GM19193 (cell line): ENCODE measurements around the gene SLC51A.

Experiments used
- POLR2A ChIP-seq: IDR thresholded peaks from 4 replicates; pipeline ENCODE4 v1.6.1; 2011; ENCODE audit not compliant: insufficient read depth, insufficient read length; ENCODE audit errors: extremely low read depth

The SLC51A gene

DNA sequence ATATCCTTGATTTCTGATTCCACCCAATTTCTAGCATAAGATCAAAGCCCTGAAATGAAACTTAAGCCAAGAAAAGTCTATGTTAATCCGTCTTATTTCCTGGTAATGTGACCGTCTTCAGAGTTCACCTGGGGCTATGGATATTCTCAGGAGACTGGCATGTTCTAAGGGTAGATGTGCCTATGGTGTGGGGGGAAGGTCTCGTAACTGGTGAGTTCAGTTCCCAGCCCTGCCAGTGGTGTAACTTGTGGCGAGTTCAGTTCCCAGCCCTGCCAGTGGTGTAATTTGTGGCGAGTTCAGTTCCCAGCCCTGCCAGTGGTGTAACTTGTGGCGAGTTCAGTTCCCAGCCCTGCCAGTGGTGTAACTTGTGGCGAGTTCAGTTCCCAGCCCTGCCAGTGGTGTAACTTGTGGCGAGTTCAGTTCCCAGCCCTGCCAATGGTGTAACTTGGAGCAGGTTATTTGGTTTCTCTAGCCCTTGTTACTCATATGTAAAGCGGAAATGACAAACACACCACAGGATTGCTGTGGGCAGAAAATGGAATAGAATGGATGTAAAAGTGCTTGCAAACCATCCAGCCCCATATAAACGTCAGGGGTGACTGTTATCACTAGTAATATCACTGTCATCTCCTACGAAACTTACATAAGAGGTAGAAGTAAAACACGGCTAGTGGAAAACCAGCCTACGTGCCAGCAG is 30.4 kb downstream of the SLC51A start:
- TF ChIP-seq POLR2A = no peak

DNA sequence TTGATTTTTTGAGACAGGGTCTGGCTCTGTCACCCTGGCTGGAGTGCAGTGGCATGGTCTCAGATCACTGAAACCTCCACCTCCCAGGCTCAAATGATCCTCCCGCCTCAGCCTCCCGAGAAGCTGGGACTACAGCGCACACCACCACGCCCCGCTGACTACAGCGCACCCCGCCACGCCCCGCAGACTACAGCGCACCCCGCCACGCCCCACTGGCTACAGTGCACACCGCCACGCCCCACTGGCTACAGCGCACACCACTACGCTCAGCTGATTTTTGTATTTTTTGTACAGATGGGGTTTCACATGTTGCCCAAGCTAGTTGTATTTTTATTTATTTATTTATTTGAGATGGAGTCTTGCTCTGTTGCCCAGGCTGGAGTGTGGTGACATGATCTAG is 35.6 kb downstream of the SLC51A start:
- no peak for TF ChIP-seq POLR2A

- no peak for TF ChIP-seq POLR2A
Observed at GRCh38 chr3:196254376-196255283, 38.3 kb downstream of the SLC51A start.

DNA sequence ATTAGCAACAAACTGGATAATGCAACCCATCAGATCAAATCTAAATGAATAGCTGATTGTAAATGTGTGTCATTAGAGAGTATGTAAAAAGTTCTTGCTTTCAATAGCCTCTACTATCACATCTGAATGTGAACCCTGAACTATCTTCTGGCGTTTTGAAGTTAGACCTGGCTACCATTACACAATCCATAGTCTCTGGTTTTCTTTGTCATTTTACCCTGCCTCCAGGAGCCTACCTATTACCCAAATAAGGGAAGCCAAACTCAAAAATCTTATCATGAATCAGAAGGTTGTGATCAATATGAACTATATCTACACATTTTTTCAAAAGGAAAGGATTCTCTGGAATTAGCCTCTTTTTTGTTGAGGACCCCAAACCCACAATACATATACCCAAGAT is 39.4 kb downstream of the SLC51A start:
- TF ChIP-seq POLR2A = no peak

DNA sequence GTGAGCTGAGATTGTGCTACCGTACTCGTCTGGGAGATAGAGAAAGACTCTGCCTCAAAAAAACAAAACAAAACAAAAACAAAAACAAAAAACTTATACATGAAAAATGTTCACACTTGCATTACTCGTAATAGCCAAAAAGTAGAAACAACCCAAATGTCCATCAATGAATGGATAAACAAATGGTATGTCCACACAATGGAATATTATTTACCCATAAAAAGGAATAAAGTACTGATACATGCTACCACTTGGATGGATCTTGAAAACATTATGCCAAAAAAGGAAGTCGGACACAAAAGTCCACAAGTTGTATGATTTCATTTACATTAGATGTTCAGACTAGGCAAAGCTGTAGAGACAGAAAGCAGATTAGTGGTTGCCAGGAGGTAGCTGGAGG is 44.5 kb downstream of the SLC51A start:
- TF ChIP-seq POLR2A = no peak

DNA sequence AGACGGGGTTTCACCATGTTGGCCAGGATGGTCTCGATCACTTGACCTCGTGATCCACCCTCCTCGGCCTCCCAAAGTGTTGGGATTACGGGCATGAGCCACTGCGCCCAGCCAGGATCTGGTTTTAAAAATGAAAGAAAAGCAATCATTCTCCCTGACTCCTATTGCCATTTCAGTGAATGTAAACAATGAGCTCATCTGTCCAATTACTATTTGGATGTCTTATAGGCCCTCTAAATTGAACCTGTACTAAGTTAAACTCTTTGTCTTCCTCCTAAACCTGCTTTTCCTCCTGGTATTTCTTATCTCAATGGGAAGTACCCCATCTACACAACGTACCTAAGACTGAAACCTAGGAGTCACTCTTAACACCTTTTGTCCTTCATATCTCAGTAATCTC is 47.5 kb downstream of the SLC51A start:
- no peak for TF ChIP-seq POLR2A

GRCh38 chr3:196268284-196269163 is 52.2 kb downstream of the SLC51A start:
- no peak for TF ChIP-seq POLR2A

GRCh38 chr3:196270499-196270898 is 54.2 kb downstream of the SLC51A start:
- TF ChIP-seq POLR2A = no peak

GRCh38 chr3:196272826-196273225 is 56.5 kb downstream of the SLC51A start:
- TF ChIP-seq POLR2A = no peak

DNA sequence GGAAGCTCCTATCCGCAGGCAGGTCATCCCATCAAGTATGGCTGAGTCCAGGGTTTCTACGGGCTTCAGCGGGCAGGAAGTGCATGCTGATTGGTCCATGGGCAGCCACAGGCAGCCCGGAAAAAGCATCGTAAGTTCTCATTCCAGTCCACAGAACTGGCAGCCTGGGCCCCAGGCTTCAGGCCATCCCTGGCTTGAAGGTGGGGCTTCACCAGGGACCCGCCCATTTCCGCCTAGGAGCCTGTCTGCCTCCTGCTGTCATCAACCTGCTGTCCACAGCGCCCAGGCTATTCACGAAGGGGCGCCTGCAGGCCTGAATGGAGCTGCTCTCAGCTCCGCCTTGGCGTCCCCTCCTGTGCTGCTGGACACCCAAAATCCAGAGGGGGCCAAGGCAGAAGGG is 57.3 kb downstream of the SLC51A start:
- TF ChIP-seq POLR2A = no peak

- no peak for TF ChIP-seq POLR2A
Observed at GRCh38 chr3:196274585-196274984, 58.3 kb downstream of the SLC51A start.

GRCh38 chr3:196275126-196275525 is 58.8 kb downstream of the SLC51A start:
- no peak for TF ChIP-seq POLR2A

DNA sequence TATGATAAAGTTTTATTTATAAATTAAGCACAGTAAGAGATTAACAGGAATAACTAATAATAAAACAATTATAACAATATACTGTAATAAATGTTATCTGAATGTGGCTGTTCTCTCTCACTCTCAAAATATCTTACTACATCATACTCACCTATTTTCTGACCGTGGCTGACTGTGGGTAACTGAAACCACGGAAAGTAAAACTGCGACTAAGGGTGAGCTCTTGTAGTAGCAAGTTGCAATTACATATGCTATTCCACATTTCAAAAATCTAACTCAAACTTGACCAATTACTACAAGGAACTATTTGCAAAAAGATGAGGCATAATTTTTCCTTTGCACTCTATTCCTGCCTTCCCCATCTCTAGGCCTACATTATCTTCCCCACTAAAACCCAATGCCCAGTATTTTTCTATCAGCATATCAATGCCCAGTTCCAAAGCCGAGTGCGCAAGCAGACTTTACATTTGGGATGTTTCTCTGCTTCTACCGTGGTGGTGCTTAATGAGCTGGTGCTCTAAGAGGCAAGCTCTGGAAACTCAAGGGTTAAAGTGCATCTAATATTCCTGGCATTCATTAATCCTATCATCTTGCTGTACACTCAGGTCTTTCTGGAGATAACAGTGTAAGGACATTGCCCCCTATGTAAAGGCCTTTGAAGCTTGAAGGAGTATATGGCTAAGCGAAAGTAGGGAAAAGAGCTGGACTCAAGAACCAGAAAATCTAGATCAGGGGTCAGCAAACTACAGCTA is 64.5 kb downstream of the SLC51A start:
- TF ChIP-seq POLR2A = no peak

DNA sequence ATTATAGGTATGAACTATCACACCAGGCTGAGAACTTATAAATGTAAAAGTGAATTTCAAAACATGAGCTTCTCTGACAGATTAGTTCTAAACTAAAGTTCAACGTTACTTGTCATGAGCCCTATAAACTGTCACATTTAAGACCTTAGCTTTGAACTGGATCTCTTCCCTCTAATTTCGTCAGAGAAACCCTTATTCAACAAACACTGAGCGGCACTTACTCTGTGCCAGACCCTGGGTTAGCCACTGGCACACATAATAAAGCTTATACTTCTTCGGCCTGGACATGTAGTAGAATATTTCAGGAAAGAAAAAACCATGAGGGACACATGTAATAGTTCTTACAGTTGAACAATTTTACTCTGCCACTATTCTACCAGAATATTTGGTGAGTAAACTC is 65.6 kb downstream of the SLC51A start:
- no peak for TF ChIP-seq POLR2A
